ENCODE results near the gene GRM2.

GRCh38 chr3:51686056-51686455 is 20.8 kb upstream of the GRM2 start:
- no peak for TF ChIP-seq MAX (IDR thresholded peaks at IDR 0.05; ENCODE audit: low read depth, low read length)
- no peak for TF ChIP-seq CTCF (IDR thresholded peaks at IDR 0.05 in 2 of 3, conservative IDR thresholded peaks at IDR 0.05 in 1 of 3; ENCODE audit: control insufficient read depth in 2 of 3, extremely low read depth in 1 of 3, insufficient read depth in 1 of 3, low read depth in 3 of 3, low read length in 3 of 3)
- no peak for TF ChIP-seq ZNF274 (IDR thresholded peaks at IDR 0.05; ENCODE audit: insufficient read depth, insufficient read length)
